Measurements from ENCODE around the gene TRIM24. TPM values are rescaled to one million over a fixed set of nuclear protein-coding genes. Genes with fewer than 3 reads are reported as not detected.

Gene TRIM24
- total and polyA plus RNA-seq, 2 of the 13 experiments (the other 11 are each of a cell fraction or from before 2014, with no cell fraction given), result 100 to 106 TPM

- TF ChIP-seq, protein P1, sequence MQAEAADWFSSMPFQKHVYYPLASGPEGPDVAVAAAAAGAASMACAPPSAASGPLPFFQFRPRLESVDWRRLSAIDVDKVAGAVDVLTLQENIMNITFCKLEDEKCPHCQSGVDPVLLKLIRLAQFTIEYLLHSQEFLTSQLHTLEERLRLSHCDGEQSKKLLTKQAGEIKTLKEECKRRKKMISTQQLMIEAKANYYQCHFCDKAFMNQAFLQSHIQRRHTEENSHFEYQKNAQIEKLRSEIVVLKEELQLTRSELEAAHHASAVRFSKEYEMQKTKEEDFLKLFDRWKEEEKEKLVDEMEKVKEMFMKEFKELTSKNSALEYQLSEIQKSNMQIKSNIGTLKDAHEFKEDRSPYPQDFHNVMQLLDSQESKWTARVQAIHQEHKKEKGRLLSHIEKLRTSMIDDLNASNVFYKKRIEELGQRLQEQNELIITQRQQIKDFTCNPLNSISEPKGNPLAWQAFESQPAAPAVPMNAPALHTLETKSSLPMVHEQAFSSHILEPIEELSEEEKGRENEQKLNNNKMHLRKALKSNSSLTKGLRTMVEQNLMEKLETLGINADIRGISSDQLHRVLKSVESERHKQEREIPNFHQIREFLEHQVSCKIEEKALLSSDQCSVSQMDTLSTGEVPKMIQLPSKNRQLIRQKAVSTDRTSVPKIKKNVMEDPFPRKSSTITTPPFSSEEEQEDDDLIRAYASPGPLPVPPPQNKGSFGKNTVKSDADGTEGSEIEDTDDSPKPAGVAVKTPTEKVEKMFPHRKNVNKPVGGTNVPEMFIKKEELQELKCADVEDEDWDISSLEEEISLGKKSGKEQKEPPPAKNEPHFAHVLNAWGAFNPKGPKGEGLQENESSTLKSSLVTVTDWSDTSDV (CRISPR knock-in tag; IDR thresholded peaks at IDR 0.05), result no peak
- TF ChIP-seq FOXA3 (CRISPR knock-in tag; IDR thresholded peaks at IDR 0.05), result no peak
- no peak for TF ChIP-seq RFX5 (IDR thresholded peaks at IDR 0.05; ENCODE audit: low read depth, low read length)
- no peak for TF ChIP-seq TAF15 (IDR thresholded peaks at IDR 0.05; ENCODE audit: low read depth, low read length, poor library complexity, severe bottlenecking)
- no peak for TF ChIP-seq YEATS4 (CRISPR knock-in tag; IDR thresholded peaks at IDR 0.05; ENCODE audit: borderline replicate concordance)
- no peak for TF ChIP-seq ZBTB10 (CRISPR knock-in tag; IDR thresholded peaks at IDR 0.05; ENCODE audit: borderline replicate concordance)
- TF ChIP-seq HNF4G (IDR thresholded peaks at IDR 0.05; ENCODE audit: borderline replicate concordance, low read depth, low read length), result peak; percentile 77; the same call in 1 of the 2 replicates
- TF ChIP-seq HNF4G (CRISPR knock-in tag; IDR thresholded peaks at IDR 0.05; ENCODE audit: borderline replicate concordance, low read depth), result no peak
- no peak for TF ChIP-seq ZNF720 (CRISPR knock-in tag; IDR thresholded peaks at IDR 0.05)
Measured at GRCh38 chr7:138455609-138456008, 4.5 kb upstream of the TRIM24 start (continued).
